Esophagus muscularis mucosa (tissue), 2 donors: ENCODE results near the gene ZNF275.

Source experiments
- POLR2A ChIP-seq: fragments of 450-650 bp; IDR thresholded peaks from one replicate; pipeline ENCODE4 v1.6.1; 2017; ENCODE audit warnings: antibody characterized with exemption, moderate library complexity, mild to moderate bottlenecking, low read depth
- POLR2AphosphoS5 ChIP-seq, 2 donors: sonication (generic); formaldehyde crosslinking; IDR thresholded peaks; one replicate each; pipeline ENCODE4 v1.6.1; 2017; ENCODE audit warnings: antibody characterized with exemption in 2 of 2

DNA sequence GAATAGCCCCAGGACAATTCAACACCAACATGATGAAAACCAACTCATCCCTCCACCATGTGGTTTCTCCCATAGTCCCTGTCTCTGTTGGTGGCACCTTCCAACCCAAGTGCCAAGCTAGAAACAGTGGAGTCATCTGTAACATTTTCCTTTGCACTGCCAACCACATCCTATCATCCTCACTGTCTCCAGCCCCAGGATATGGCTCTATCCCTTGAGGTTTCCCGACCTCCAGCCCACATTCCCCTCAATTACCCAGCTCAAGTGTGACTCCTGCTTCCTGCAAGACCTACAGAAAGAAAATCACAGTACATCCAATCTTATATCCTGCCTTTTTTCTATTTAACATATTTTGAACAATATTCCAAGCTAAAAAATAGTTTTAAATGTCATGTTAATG lies 36.6 kb upstream of the ZNF275 start:
- TF ChIP-seq POLR2A (no peak), POLR2AphosphoS5 (IDR thresholded peaks at IDR 0.05) (no peak)
